ENCODE results near the gene KIF26A.
A peak's percentile ranks its signal among the peaks of the same experiment; 100 is the strongest.
"Not testable (repeated sequence)": the region's sequence is repeated elsewhere in the genome, so short reads cannot be mapped to it uniquely, and the experiment has no call there.

KIF26A gene

DNA sequence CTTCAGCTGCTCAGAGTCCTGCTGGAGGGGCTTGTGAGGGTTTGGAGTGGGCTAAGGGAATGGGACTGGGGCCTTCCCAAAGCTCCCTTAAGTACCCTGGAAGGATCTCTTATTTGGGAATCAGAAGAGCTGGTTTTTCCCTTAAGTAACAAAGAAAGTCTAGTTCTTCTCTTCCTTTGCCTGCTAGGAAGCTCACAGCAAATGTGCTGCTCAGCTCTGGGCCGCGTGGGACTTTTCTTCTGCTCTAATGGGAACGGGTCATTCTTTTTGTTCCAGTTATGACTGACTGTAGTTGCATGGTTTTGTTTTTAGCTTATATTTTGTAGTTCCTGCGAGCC, 6.0 kb downstream of the KIF26A start:
- no peak for DNase-seq (ENCODE audit: low spot score)

GRCh38 chr14:104144911-104145825, 6.8 kb downstream of the KIF26A start:
- no peak for DNase-seq (ENCODE audit: low spot score)

- DNase-seq (ENCODE audit: low spot score) = no peak
Measured at GRCh38 chr14:104145826-104146601, 7.6 kb downstream of the KIF26A start.

GRCh38 chr14:104146651-104147345, 8.4 kb downstream of the KIF26A start:
- DNase-seq (ENCODE audit: low spot score) = no peak

DNA sequence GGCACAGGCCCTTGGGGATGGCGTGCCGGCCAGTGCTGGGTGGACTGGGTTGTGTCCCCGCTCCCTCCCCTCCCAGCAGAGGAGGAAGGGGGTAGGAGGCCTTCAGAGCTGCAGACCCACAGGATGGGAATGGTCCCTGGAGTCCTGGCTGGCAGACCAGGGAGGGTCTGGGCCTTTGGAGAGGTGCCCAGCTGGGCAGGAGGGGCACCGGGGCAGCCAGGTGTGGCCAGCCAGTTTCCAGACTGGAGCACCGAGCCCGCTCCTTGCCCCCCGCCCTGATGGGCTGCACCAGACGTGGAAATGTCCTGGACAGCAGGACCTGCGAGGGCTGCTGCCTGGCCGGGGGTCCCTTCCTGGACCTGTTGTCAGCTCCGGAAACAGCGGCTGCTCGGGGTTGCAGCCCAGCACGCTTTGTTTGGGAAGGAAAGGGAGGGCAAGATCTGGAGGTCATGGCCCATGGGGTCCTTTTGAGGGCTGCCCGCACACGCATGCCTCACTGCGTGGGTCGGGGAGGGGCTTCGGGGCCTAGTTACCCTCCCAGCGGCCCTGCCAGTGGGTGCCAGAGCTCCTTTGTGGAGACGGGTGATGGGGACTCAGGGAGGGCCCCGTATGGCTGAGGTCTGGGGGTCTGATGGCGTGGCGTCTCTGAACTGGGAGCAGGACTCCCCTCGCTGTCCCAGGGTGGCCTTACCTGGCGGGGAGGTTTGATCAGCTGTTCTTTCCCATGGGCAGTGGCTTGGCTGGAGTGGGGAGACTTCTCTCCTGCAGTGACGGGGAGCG, 9.1 kb downstream of the KIF26A start:
- DNase-seq (ENCODE audit: low spot score) = no peak

GRCh38 chr14:104148433-104149277, 10.3 kb downstream of the KIF26A start:
- no peak for DNase-seq (ENCODE audit: low spot score)

DNA sequence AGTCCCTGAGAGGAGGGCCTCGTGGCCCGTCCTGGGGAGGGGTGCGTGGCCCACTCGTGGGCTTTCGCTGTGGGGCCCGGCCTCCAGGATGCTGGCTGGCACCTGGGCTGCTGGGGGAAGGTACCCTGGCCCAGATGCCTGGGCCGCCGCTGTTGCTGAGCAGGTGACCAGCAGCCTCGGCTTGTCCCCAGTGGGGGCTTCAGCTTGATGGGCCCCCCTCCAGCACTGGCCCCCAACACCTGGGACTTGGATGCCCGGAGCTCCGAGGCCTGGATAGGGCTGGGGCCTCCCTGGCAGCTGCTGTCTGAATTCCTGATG, 10.8 kb downstream of the KIF26A start:
- no peak for DNase-seq (ENCODE audit: low spot score)

DNA sequence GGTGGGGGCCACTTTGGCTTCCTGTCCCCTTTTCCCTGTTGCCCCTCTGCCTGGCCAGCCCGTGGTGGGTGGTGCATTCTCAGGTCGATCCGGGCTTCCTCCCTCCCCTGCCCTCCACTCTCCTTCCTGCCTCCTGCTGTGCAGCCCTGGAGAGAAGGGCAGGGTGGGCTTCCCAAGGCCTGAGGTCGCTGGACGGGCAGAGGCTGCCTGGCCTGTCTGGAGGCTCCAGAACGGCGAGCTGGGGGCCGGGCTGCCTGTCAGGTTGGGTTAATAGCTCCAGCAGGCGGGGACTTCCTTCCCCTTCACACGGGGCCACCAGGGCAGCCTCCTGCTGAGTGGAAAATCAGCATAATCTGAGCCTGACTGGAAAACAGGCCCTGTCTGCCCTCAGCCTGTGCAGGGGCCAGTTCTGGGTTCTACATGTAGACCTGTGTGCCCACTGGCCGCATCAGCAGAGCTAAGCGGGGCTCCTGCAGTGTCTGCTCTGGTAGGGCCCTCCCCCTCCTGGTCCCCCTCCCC, 11.3 kb downstream of the KIF26A start:
- no peak for DNase-seq (ENCODE audit: low spot score)

GRCh38 chr14:104150136-104151025, 12.0 kb downstream of the KIF26A start:
- no peak for DNase-seq (ENCODE audit: low spot score)

GRCh38 chr14:104151026-104151381, 12.6 kb downstream of the KIF26A start:
- DNase-seq (ENCODE audit: low spot score) = no peak

- no peak for DNase-seq (ENCODE audit: low spot score)
Measured at GRCh38 chr14:104151566-104152245, 13.3 kb downstream of the KIF26A start.

DNA sequence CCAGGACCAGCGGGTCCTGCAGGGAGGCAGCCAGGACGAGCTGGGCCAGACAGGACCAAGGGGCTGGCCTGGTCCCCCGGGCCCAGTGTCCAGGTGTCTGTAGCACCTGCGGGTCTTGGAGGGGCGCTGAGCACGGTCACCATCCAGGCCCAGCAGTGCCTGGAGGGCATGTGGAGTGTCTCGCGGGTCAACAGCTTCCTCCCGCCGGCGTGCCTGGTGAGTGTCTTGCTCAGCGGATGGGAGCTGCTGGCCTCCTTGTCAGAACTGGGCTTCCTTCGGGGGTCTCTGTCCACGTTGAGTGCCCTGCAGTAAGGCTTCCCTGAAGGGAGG, 13.8 kb downstream of the KIF26A start:
- no peak for DNase-seq (ENCODE audit: low spot score)

DNA sequence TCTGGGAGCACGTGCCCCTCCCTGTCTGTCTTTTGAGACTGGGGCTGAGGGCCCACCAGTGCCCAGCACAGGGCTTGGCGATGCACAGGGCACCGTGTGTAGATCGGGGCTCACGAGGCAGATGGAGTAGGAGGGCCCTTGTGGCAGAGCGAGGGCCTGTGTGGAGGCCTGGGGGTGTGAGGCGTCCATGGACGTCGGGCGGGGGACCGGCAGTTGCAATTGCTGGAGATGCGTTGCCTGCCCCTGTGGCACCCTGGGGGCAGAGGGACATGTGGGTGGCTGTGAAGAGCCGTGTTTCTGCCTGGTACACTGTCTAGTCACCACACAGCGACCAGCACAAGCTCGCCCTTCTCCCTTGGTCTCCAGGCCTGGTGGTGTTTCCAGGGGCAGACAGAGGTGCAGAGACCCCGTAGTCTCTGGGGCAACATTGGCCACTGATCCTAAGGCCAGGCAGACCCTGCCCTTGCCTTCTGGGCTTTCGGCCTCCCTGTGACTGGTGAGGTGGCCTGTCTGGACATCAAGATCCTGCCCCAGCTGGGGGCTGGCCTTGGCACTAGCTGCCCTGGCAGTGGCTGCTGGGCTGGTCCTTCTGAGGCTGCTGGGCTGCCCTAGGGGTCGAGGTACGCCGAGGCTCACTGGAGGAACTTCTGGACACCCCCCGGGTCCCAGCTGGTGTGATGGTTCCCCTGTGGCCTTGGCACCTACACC, 14.5 kb downstream of the KIF26A start:
- no peak for DNase-seq (ENCODE audit: low spot score)

DNA sequence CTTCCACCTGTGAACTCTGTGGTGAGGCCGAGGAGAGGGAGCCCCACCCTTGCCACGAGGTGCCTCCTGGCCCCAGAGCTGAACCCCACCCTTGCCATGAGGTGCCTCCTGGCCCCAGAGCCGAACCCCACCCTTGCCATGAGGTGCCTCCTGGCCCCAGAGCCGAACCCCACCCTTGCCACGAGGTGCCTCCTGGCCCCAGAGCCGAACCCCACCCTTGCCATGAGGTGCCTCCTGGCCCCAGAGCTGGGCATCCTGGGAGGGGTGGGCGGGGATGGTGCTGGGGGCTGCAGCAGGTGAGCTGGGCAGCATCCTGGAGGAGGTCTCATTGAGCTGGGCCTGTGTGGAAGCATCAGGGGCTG, 15.0 kb downstream of the KIF26A start:
- not testable (repeated sequence) for DNase-seq (ENCODE audit: low spot score)

GRCh38 chr14:104154246-104154645, 15.9 kb downstream of the KIF26A start:
- no peak for DNase-seq (ENCODE audit: low spot score)

DNA sequence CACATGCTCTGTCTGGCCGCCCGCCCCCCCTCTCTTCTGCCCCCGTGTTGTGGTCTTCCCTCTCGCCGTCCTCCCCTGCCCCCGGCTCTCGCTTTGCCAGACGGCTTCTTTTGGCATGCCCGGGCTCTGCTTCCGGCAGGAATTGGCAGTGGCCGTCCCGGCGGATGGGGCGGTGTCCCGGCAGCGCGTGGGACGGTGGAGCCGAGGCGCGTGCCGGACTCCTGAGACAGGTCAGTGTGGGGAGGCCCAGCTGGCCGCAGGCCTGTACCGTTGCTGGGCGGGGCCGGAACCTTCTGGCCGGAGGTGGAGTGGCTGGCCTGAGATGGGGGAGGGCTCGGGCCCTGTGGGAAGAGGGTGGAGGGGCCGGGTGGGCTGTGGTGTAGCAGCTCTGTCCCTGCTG, 17.1 kb downstream of the KIF26A start:
- no peak for DNase-seq (ENCODE audit: low spot score)

GRCh38 chr14:104156142-104156541, 17.8 kb downstream of the KIF26A start:
- no peak for DNase-seq (ENCODE audit: low spot score)

- peak; percentile 49 for DNase-seq (ENCODE audit: low spot score)
Measured at GRCh38 chr14:104157016-104157928, 18.9 kb downstream of the KIF26A start.
